Mucosa of rectum (tissue), 2 donors: ENCODE data around the gene SOD3.

Experiments used
- H3K27ac ChIP-seq, 2 donors: one replicate each; pipeline ENCODE4 v1.7.0; 2013; ENCODE audit warnings: inconsistent platforms in 2 of 2, low read depth in 2 of 2, low read length in 2 of 2
- H3K27me3 ChIP-seq, 2 donors: one replicate each; pipeline ENCODE4 v1.7.0; 2013; ENCODE audit warnings: low read length in 2 of 2; ENCODE audit not compliant: control insufficient read depth in 2 of 2, insufficient read depth in 2 of 2
- H3K36me3 ChIP-seq, 2 donors: one replicate each; pipeline ENCODE4 v1.7.0; 2013; ENCODE audit warnings: low read length in 2 of 2; ENCODE audit not compliant: control insufficient read depth in 2 of 2, insufficient read depth in 2 of 2
- H3K4me1 ChIP-seq, 2 donors: one replicate each; pipeline ENCODE4 v1.7.0; 2013; ENCODE audit warnings: low read length in 2 of 2, mild to moderate bottlenecking in 1 of 2; ENCODE audit not compliant: control insufficient read depth in 2 of 2, insufficient read depth in 2 of 2
- H3K4me3 ChIP-seq, 2 donors: one replicate each; pipeline ENCODE4 v1.7.0; 2013; ENCODE audit warnings: low read length in 2 of 2
- H3K9ac ChIP-seq, 2 donors: one replicate each; pipeline ENCODE4 v1.7.0; 2013; ENCODE audit warnings: low read length in 2 of 2, low read depth in 1 of 2, mild to moderate bottlenecking in 1 of 2
- H3K9me3 ChIP-seq, 2 donors: one replicate each; pipeline ENCODE4 v1.7.0; 2013; ENCODE audit warnings: low read length in 2 of 2; ENCODE audit not compliant: control insufficient read depth in 2 of 2
- donor health status: healthy.
- donor health status: Normal muscosa, but diverticular disease.

The SOD3 gene

GRCh38 chr4:24794916-24795665 is at the start of gene SOD3:
SOD3 (plus strand) TSS chr4:24795573; CDS start chr4:24799522, 3,949 bp downstream.
- H3K36me3 ChIP-seq, result no peaks in the 10 kb centered on the region
- H3K27me3 ChIP-seq, result no peaks in the 10 kb centered on the region
- H3K9ac ChIP-seq, result peak within 1 kb of the TSS; percentile 42 to 71
- peak within 1 kb of the TSS; percentile 60 to 68 for H3K4me3 ChIP-seq
- H3K4me1 ChIP-seq, result peaks cover 8 to 16% of the 10 kb centered on the region in 2 donors
- H3K27ac ChIP-seq, result peak within 1 kb of the TSS; percentile 49 to 69
- no peaks in the 10 kb centered on the region for H3K9me3 ChIP-seq

- Histone ChIP-seq H3K9me3 (no peaks in the 10 kb centered on the region), H3K27me3 (no peaks in the 10 kb centered on the region), H3K4me1 (no peaks in the 10 kb centered on the region), H3K9ac (no peak overlapping the region), H3K4me3 (no peak overlapping the region), H3K27ac (no peak overlapping the region), H3K36me3 (no peaks in the 10 kb centered on the region)
Measured at GRCh38 chr4:24747234-24747975, 48.0 kb upstream of the SOD3 start.

- no peak overlapping the region for H3K27ac ChIP-seq
- no peak overlapping the region for H3K9ac ChIP-seq
- no peaks in the 10 kb centered on the region for H3K36me3 ChIP-seq
- no peaks in the 10 kb centered on the region for H3K9me3 ChIP-seq
- no peaks in the 10 kb centered on the region for H3K27me3 ChIP-seq
- H3K4me1 ChIP-seq, result no peaks in the 10 kb centered on the region
- no peak overlapping the region for H3K4me3 ChIP-seq
Measured at GRCh38 chr4:24748023-24748422, 47.4 kb upstream of the SOD3 start.

GRCh38 chr4:24748758-24749350 is 46.5 kb upstream of the SOD3 start:
- no peaks in the 10 kb centered on the region for H3K9me3 ChIP-seq
- no peak overlapping the region for H3K4me3 ChIP-seq
- no peak overlapping the region for H3K27ac ChIP-seq

GRCh38 chr4:24750106-24750505 is 45.3 kb upstream of the SOD3 start:
- no peak overlapping the region for H3K9ac ChIP-seq
- peaks cover 0 to 3% of the 10 kb centered on the region in 2 donors for H3K4me1 ChIP-seq
- no peaks in the 10 kb centered on the region for H3K36me3 ChIP-seq
- no peaks in the 10 kb centered on the region for H3K9me3 ChIP-seq
- no peak overlapping the region for H3K27ac ChIP-seq
- H3K4me3 ChIP-seq, result no peak overlapping the region
- H3K27me3 ChIP-seq, result no peaks in the 10 kb centered on the region

More at GRCh38 chr4:24748758-24749350, 46.5 kb upstream of the SOD3 start:
- no peaks in the 10 kb centered on the region for H3K27me3 ChIP-seq
- no peak overlapping the region for H3K9ac ChIP-seq
- no peaks in the 10 kb centered on the region for H3K4me1 ChIP-seq
- H3K36me3 ChIP-seq, result no peaks in the 10 kb centered on the region

GRCh38 chr4:24751926-24752539 is 43.3 kb upstream of the SOD3 start:
- Histone ChIP-seq H3K36me3 (no peaks in the 10 kb centered on the region), H3K27ac (no peak overlapping the region), H3K4me1 (peaks cover 0 to 3% of the 10 kb centered on the region in 2 donors), H3K9ac (no peak overlapping the region), H3K4me3 (no peak overlapping the region), H3K9me3 (no peaks in the 10 kb centered on the region), H3K27me3 (no peaks in the 10 kb centered on the region)

GRCh38 chr4:24753519-24753918 is 41.9 kb upstream of the SOD3 start:
- H3K36me3 ChIP-seq, result no peaks in the 10 kb centered on the region
- peaks cover 0 to 3% of the 10 kb centered on the region in 2 donors for H3K4me1 ChIP-seq
- H3K4me3 ChIP-seq, result no peak overlapping the region
- no peaks in the 10 kb centered on the region for H3K9me3 ChIP-seq
- H3K9ac ChIP-seq, result no peak overlapping the region
- no peaks in the 10 kb centered on the region for H3K27me3 ChIP-seq
- H3K27ac ChIP-seq, result no peak overlapping the region

GRCh38 chr4:24754571-24754970 is 40.8 kb upstream of the SOD3 start:
- Histone ChIP-seq H3K27ac (peak overlapping the region in 1 of 2 donors; percentile 25), H3K4me3 (no peak overlapping the region), H3K9me3 (no peaks in the 10 kb centered on the region), H3K27me3 (no peaks in the 10 kb centered on the region), H3K4me1 (peaks cover 0 to 3% of the 10 kb centered on the region in 2 donors), H3K9ac (no peak overlapping the region), H3K36me3 (no peaks in the 10 kb centered on the region)

- no peak overlapping the region for H3K27ac ChIP-seq
- no peaks in the 10 kb centered on the region for H3K36me3 ChIP-seq
- no peaks in the 10 kb centered on the region for H3K9me3 ChIP-seq
- no peak overlapping the region for H3K9ac ChIP-seq
- no peak overlapping the region for H3K4me3 ChIP-seq
- H3K27me3 ChIP-seq, result no peaks in the 10 kb centered on the region
- no peaks in the 10 kb centered on the region for H3K4me1 ChIP-seq
Measured at GRCh38 chr4:24763631-24764297, 31.6 kb upstream of the SOD3 start.
